ENCODE measurements around the gene ROCK1.
"Not testable (repeated sequence)": the region's sequence is repeated elsewhere in the genome, so short reads cannot be mapped to it uniquely, and the experiment has no call there.

The ROCK1 gene

GRCh38 chr18:21049306-21049705 lies 62.3 kb downstream of the ROCK1 start:
- DNase-seq, result peak; percentile 17

DNA sequence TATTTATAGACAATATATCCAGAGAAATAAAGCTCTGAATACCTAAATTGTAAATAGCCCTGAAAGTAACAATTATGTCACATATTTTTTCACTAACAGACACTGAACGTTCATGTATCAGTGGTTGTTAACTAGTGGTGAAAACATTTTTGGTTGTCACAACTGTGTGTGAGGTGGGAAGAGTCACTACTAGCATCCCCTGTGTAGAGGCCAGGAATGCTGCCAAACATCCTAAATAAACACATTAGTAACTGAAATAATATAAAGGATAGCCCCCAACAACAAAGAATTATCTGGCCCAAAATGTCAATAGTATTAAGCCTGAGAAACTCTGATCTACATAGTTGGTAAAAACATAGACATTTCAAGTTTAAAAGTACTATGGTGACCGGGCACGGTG lies 64.5 kb downstream of the ROCK1 start:
- no peak for DNase-seq

GRCh38 chr18:21040466-21040865 lies 71.1 kb downstream of the ROCK1 start:
- DNase-seq, result peak; percentile 70

DNA sequence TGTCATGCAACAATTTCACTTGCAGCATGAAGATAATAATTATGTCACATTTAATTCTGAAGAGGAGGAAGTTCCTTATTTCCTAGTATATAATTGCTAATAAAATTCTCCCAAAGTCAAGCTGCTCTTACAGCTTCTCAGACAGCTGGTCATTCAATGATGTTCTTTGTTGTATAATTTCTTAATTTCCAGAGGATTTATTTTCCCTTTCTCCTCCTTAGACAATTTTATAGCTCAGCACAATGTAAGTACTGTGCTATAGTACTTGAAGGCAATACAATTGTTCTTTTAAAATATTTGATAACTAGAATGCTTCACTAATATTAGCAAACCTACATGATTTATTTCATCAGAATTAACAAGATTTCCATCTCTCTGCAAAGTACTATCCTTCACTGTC lies 73.4 kb downstream of the ROCK1 start:
- no peak for DNase-seq

GRCh38 chr18:21031845-21032244 lies 79.8 kb downstream of the ROCK1 start:
- no peak for DNase-seq

- DNase-seq, result not testable (repeated sequence)
Measured at GRCh38 chr18:21018257-21018656, 93.4 kb downstream of the ROCK1 start.

- no peak for DNase-seq
Measured at GRCh38 chr18:21012308-21012707, 99.3 kb downstream of the ROCK1 start.

GRCh38 chr18:21004726-21005125 lies 106.9 kb downstream of the ROCK1 start:
- peak; percentile 23 for DNase-seq

DNA sequence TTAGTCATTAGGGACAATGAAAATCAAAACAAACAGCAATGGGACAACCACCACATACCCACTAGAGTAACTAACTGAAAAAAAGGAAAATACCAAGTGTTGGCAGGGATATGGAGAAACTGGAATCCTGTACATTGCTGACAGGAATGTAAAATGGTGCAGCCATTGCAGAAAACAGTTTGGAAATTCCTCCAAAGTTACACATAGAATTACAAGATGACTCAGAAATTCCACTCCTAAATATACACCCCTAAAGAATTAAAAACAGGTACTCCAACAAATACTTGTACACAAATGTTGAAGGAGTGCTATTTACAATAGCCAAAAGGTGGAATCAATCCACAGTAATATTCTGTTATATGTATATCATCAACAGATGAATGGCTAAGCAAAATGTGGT lies 110.9 kb downstream of the ROCK1 start:
- DNase-seq, result no peak

DNA sequence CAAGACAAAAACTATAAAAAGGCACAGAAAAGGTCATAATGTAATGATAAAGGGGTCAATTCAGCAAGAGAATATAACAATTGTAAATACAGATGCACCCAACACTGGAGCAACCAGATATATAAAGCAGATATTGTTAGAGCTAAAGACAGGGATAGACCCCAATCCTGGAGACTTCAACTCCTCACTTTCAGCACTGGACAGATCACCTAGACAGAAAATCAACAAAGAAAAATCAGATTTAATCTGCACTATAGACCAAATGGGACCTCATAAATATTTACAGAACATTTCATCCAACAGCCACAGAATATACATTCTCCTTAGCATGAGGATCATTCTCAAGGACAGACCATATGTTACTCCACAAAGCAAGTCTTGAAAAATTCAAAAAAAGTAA lies 114.2 kb downstream of the ROCK1 start:
- no peak for DNase-seq

DNA sequence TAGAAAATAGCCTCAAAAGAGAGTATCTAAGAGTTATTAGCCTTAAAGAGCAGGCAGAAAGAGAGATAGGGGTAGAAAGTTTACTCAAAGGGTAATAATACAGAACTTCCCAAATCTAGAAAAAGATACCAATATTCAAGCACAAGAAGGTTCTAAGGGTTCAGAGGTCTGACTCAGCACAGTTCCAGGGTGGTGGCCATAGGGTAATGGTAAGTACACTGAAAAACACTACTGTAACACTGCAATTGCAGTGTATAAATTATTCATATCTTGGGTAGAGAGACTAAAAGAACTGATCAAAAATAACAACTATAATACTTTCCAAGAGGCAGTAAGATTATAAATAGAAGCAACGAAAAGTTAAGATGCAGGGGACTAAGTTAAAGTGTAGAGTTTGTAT lies 115.2 kb downstream of the ROCK1 start:
- peak; percentile 5 for DNase-seq

- DNase-seq, result no peak
Measured at GRCh38 chr18:20988726-20989125, 122.9 kb downstream of the ROCK1 start.

DNA sequence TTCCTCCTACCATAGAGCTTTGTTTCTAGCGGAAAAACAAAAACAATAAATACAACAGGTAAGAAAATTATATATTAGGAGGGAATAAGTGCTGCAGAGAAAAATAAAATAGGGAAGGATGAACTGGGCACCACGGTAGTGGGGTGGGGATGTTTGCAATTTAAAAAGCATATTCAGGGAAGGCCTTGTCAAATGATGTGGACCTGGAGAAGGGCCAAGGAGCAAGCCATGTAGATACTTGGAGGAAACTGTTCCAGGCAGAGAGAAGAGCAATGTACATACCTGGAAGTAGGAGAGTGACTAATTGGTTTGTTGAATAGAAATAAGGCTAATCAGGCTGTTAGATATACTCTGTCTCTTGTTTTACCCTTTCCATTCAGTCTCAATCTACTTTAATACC lies 136.5 kb downstream of the ROCK1 start:
- DNase-seq, result no peak

- peak; percentile 70 for DNase-seq
Measured at GRCh38 chr18:20971886-20972267, 139.7 kb downstream of the ROCK1 start.

DNA sequence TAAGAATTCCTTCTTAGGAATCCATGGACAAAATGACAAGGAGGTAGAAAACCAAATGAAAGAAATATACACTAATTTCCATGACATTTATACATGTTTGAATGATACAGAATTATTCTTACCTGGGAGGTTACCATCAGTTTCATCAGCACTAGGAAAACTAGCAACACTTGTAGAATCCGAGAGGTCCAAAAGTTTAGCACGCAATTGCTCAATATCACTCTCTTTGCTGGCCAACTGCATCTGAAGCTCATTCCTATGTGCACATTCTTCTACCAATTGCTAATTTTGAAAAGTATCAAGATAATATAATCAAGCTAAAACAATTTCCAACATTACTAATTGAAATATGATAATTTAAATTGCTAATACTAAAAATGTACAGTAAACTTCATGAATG lies 144.8 kb downstream of the ROCK1 start:
- no peak for DNase-seq

DNA sequence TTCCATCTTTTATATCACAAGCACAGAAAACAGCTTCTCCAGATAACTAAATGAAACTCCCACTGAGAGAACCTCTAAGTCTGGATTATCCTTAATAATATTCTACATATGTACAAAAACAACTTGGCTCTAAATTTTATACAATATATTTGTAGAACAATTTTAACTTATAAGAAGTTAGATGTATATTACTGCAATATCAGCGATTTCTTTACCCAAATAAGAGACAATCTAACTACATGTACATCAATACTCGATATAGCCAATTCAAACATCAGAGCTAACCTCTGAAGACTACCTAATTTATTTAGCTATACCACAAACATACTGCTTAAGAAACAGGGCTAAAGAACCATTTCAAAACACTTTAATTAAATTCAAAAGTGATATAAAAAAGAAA lies 148.6 kb downstream of the ROCK1 start:
- no peak for DNase-seq

- no peak for DNase-seq
Measured at GRCh38 chr18:20960735-20961134, 150.9 kb downstream of the ROCK1 start.

DNA sequence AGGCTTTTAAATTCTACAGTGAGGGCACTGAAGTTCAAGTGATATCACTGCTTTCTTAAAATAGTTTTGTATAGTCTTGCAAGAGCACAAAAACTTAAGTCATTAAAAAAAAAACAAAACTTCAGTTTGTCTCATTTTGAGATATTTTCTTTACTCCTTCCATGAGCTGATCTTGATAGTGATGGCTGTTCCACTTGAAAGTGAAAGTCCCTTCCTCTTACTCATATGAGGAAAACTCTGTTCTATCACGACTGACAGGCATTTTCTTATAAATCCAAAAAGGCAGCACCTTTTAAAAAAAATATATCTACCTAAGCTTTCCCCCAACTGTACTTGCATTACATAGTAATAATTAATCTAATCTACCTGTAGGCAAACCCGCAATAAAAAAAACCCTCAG lies 160.8 kb downstream of the ROCK1 start:
- not testable (repeated sequence) for DNase-seq
